Renal cortex interstitium (tissue), 11 donors: ENCODE measurements around the gene EPHB2. TPM values are rescaled to one million over a fixed set of nuclear protein-coding genes. Genes with fewer than 3 reads are reported as not detected.
"Not testable (repeated sequence)": the region's sequence is repeated elsewhere in the genome, so short reads cannot be mapped to it uniquely, and the experiment has no call there.

Source experiments
- DNase-seq, 11 donors: peaks; one replicate each; pipeline ENCODE4 v3.0.0-alpha.2; 2013; ENCODE audit warnings: low read depth in 9 of 11, low spot score in 4 of 11; ENCODE audit errors: extremely low read depth in 1 of 11
- polyA plus RNA-seq, 3 donors: library from polyadenylated mRNA; unstranded; fragments of 120-200 nt; gene quantifications; one replicate each; pipeline ENCODE4 v1.2.1, GENCODE V29; 2013; ENCODE audit not compliant: insufficient read length in 3 of 3

Gene EPHB2
- polyA plus RNA-seq, 3 donors, result 11.8 to 16.1 (median 11.9) TPM

DNA sequence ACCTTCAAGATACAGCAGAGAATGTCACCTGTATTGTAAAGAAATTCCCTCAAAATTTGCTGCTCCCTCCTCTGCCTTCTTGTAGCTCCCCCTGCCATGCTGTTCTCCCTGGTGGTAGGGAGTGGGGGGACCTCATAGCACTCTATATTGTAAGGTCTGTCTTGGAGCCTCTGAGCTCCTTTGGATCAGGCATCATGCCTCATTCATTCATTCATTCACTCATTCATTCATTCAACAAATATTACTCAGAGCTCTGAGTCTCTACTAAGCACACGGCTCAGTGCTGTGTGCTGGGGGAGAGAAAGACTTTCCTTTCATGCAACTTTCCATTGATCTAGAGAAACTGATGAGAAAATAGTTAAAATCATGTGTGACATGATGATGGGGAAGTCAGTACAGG is 27.1 kb upstream of the EPHB2 start:
- DNase-seq, result no peak

DNA sequence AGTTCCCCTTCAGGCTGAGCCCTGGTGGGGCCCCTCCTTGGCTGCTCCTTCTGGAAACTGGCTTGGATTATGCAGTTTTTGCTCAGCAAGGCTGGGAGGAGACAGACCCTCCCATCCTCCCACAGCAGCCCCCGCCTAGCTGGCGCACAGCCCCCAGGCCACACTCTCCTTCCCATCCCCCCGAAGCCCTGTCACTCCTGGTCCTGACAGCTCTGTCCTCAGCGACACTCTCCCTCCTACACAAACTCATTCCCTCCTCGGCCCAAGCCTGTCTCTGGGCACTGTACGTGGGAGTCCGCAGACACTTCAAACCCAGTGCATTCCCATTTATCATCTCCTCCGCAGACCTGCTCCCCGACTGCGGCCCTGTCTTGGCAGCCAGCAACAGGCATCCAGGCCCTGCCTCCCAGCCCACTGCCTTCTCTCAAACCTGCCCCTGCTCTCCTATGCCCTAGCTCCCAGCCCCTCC is 25.0 kb upstream of the EPHB2 start:
- peak in 8 of 11 donors; percentile 39 to 80 (median 68) for DNase-seq

DNA sequence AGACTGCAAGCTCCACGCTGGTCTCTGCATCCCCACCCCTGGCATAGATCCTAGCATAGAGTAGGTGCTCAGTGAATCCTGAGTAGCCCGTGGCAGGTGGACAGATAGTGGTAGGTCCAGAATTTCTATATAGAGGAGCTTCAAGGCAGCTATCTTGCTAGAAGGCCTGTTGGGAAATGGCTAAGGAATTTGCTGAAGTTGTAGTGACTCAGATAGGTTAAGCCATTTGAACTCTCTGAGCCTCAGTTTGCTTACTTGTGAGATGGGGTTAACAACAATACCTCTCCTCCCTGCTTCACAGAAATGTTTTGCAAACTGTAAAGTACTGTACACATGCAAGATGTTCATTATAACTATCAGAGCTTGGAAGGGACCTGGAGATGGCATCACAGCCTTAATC is 23.4 kb upstream of the EPHB2 start:
- no peak for DNase-seq

DNA sequence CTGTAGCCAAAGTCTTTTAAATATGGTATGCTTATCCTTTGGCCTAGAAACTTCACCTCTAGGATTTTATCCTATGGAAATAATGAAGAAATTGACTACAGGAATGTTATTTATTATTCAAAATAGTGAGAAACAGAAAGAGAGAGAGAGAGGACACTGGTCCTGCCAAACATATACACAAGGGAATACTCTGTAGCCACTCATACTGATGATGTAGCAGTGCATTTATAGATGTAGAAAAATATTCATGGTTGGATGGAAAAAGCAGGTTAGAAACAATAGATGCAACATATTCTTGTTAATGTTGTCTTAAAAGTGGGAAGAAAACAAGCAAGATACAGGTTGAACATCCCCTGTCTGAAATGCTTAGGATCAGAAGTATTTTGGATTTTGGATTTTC is 22.2 kb upstream of the EPHB2 start:
- no peak for DNase-seq

DNA sequence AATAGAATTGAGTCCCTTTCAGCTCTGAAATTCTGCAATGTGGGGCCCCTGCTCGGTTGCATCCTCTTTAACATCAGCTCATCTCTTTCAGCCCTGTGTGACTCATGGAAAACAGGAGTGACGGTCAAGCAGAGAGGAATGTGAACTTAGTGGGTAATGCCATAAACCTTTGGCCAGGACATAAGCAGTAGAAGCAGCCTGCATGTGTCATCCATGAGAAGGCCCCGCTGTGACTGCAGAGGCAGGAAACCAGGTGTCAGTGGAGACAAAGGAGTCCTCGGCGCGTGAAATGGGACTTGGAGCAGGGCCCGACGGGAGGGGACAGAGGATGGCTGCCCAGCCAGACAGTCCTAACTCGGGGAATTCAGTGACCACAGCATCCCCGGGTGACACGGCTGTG is 21.1 kb upstream of the EPHB2 start:
- peak in 4 of 11 donors; percentile 48 to 72 (median 70) for DNase-seq

DNA sequence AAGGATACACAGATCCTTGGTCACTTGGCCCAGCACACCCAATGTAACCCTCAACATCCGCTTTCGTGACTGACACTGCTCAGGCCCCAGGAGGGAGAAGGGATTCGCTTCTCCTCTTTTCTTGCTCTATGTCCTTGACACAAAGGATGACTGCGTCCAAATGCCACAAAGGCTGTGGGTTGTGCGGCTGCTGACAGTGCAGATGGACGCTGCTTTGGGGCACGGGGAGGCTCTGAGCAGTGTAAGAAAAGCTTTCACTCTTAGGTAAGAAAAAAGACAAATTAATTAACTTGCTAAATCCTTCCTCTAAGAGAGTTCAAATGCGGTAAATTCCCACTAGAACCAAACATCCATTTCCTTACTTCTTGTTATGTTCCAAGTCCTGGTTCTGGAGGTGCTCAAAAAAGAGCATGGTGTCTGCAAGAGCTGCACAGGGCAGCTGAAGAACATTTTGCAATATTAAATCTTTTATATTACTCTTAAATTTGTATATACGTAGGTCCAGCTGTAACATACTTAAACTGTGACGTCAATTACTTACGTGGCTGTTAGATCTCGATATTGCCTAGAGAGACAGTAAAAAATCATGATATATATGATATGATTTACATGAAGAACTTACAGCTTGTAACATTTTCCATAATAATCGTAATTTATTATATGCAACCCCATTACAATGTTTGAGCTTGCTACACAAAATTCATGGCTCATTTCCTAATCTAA is 19.4 kb upstream of the EPHB2 start:
- no peak for DNase-seq

DNA sequence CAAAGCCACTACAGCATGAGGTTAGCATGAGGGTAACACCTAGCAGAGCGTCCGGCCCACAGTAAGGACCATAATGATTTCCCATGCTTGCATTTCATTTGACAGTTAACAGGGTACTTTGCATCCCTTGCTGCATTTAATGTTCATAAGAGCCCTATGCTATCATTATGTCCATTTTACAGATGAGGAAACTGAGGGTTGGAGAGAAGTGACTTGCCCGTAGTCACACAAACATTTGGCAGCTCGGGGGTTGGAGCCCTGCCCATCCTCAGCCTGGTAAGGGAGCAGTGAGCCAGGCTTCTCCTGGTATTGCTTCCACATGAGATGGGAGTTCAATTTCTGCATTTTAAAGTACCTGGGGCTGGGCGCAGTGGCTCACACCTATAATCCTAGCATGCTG is 16.5 kb upstream of the EPHB2 start:
- no peak for DNase-seq

DNA sequence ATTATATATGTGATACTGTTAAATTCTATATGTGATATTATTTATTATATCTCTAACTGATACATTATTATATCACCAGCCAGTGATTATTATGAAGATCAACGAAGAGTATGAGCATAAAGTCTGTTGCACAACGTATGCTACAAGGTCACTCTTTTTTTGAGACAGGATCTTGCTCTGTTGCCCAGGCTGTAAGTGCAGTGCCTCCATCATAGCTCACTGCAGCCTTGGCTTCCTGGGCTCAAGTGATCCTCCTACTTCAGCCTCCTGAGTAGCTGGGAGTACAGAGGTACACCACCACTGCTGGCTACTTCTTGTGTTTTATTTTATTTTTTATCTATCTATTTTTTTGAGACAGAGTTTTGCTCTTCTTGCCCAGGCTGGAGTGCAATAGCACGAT is 14.0 kb upstream of the EPHB2 start:
- DNase-seq, result no peak

DNA sequence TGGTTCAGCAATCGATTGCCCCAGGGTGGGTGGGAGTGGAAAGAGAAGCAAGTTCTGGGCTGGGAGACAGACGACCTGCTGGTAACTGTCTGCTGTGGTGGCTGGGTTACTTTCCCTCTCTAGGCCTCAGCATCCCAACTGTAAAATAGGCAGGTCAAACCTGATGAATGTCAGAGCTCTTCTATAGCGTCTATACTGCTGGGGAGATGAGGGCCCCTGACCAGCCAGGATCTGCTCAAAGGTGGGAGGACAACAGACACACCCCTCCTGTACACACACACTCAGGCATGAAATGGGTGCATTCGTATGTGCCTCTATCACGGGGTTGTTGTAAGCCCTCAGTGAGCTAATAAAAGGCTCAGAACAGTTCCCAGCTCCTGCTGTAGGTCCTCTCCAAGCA is 12.7 kb upstream of the EPHB2 start:
- no peak for DNase-seq

DNA sequence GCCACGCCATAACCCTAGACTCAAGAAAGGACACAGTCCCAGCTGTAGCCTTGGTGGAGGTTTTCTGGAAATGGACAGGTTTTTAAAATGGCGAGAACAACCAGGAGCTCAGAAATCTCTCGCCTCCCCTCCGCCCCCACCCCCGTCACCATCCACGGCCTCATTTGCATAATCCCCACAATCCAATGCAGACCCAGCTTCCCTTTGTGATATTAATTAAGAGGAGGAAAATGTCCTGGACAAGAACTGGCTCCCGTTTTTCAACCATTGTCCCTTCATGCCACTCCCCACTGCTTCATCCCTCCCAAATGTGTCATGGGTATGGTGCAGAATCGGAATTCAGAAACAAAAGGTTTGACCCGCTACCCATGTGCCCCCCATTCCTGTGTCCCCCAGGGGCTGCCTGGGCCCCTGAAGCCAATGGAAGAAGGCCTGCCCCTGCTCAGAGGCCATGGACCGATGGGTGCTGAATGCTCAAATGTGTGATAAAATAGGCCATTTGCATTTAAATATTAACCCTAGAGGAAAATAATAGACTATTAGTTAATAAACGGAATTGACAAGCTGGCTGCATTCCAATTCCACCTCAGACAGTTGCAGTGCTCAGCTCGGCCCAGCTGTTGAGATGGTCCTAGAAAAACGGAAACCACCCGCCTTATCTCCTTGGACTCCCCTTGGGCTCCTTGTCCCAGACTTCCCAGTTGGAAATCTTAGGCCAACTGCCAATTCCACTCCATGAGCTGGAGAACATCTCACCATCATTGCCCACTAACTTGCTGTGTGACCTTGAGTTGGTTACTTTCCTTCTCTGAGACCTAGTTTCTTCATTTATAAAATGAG is 10.7 kb upstream of the EPHB2 start:
- no peak for DNase-seq

DNA sequence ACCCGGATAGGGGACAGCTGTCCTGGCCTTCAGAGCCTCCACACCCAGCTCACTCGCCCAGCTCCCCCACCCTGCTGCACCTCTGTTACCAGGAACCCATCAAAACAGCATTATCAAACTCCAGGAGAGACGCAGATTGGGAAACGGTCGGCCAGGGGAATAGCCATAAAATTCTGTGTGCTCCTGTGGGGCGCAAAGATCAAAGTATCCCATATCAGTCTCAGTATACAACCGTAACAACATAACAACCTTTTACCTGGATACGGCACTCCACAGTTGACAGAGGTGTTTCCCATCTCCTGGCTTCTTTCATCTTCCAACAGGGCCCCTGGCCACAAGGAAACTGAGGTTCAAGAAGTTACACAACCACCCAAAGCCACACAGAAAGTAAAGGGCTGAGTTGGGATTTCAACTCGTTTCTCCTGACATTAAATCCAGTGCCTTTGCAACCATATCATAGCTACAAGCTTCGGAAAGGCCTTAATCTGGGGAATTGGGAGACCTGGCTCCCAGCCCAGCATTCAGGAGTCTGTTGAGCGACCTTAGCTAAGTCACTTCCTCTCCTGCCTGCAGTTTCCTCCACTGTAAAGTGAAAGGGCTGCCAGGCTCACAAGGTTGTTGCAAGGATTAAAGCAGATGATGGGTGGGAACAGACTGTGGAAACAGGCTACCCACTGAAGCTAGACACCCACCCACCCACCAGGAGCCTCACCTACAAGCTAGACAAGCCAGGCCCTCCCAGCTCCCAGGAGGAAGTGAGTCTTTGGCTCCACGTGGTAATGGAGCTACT is 8.1 kb upstream of the EPHB2 start:
- no peak for DNase-seq

DNA sequence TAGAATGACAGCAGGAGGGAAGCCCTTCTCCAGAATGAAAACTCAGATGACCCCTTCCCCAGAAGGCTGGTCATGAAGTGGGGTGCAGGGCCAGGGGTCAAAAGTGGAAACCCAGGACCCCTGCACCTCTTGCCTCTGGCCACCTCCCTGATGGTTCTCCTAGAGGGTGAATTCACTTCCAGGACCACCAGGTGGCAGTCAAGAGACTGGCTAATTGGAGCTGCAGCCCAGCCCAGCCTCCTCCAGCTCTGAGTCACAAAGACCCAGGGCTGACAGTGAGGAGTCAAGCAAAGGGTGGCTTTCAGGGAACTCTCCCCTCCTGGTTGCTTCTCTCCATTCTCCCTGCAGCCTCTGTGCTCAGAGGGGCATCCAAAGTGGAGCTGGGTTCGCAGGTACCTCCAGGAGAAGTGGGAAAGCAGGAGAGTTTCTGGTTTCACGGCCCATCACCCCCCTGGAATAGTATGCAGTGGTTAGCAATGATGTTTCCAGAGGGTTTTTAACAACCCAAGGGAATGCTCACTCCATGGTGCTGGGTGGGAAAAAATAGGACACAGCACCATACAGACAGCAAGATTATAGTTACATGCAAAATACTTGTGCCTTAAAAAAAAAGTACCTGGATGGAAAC is 6.1 kb upstream of the EPHB2 start:
- DNase-seq, result peak in 10 of 11 donors; percentile 56 to 77 (median 68)

DNA sequence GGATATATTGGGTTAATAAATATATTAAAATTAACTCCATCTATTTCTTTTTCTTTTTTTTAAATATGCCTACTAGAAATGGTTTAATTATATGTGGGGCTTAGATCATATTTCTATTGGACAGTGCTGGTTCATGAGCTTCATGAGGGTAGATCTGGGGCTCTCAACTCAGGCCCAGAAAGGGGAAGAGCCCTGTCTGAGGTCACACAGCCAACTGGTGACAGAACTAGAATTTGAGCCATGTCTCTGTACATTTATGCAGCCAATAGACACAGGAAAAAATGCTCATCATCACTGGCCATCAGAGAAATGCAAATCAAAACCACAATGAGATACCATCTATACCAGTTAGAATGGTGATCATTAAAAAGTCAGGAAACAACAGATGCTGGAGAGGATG is 5.1 kb upstream of the EPHB2 start:
- no peak for DNase-seq

DNA sequence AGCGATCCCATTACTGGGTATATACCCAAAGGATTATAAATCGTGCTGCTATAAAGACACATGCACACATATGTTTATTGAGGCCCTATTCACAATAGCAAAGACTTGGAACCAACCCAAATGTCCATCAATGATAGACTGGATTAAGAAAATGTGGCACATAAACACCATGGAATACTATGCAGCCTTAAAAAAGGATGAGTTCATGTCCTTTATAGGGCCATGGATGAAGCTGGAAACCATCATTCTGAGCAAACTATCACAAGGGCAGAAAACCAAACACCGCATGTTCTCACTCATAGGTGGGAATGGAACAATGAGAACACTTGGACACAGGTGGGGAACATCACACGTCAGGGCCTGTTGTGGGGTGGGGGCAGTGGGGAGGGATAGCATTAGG is 4.5 kb upstream of the EPHB2 start:
- DNase-seq, result not testable (repeated sequence)

DNA sequence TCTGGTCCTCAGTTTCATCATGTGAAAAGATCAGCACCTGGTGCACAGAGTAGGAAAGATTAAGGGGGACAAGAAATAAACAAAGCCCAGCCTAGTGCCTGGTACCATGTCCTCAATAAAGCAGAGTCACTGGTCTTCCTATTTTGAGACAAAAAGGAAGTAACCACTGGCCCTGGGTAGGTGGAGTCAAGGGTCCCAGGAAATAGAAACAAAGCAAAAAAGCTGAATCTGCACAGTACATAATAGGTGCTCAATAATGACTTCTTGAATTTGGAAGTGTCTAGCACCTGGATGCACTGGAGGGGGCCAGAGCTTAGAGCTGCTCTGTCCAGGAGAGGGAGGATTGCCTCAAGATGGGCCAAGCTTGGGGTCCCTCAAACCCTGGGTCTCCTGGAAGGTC is 1.9 kb upstream of the EPHB2 start:
- no peak for DNase-seq

DNA sequence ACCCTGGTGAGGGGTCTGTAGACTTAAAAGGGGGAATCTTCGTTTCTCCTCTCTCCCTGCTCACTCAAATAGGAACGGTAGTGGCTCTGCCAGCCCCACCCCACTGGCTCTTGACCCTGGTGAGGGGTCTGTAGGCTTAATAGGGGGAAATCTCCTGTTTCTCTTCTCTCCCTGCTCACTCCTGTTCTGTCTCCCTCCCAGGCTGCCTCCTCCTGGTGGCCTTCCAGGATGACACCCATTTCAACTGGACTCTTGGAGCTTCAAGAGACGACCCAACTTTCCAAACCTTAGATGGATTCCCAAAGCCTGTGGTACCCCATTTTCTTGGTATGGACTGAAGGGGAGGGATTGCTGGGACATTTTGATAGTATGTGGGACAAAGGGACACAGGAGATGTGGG is 1.4 kb upstream of the EPHB2 start:
- no peak for DNase-seq

DNA sequence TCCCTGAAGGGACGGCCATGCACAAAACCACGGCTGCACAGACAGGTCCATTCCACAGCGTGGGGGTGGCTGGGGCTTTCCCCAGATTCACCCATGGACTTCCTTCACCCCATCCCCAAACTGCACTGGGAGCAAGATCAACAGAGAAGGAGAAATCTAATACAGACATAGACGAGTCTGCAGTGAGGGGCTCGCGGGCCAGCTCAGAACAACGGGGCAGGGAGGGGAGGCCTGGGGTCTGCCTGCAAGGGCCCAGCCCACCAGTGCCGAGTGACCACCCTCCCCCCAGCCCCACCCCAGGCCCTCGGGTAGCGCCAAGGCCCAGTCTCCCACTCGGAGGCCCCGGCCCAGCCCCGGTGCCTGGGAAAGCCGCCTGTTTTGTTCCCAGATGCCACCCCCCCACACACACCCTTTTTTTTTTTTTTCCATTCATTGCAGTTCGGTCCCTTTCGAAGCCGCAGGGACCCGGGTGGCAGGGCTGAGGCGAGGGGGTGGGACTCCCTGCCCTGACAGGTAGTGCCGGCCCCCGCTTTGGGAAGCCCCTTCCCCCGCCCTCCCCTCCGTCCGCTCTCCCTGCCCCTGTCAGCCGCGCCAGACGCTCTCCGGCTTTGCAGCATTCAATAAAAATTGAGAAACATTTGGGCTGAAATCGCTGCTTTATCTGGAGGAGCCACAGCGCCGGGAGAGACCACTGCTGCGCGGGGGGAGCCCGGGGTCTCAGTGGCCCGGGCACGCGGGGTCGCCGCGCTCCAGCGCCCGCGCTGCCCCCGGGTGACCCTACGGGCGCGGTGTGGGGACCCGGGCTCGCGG is 543 bp upstream of the EPHB2 start:
- DNase-seq, result peak in 5 of 11 donors; percentile 39 to 58 (median 41)

DNA sequence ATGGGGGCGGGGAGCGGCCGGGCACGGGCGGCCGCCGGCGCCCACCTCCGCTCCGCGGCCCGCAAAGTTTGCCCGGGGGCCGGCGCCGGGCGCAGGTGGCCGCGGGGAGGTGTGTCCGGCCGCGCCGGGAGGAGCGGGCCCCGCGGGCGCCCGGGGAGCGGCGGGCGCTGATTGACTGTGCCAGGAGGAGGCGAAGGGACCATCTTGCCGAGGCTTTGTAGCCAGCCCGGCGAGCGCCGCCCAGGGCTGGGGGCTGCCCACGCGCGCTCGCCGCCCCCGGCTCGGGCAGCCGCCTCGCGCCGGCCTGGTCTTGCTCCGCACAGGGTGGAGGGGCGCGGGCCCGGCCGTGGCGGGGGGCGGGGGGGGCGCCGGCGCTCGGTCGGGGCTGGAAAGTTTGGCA is 432 bp downstream of the EPHB2 start:
- DNase-seq, result no peak
